HTR-8/SVneo (cell line): ENCODE measurements around the gene IRGC.
"Not testable (repeated sequence)": the region's sequence is repeated elsewhere in the genome, so short reads cannot be mapped to it uniquely, and the experiment has no call there.

Experiments
- DNase-seq: peaks from one replicate; pipeline ENCODE4 v3.0.0; 2011; ENCODE audit warnings: low spot score, mixed read lengths; ENCODE audit not compliant: insufficient read length
- FAIRE-seq: peaks from 2 replicates; lab custom pipeline; 2011; peaks lifted over from hg19 to GRCh38; lab: Jason Lieb, UNC

The IRGC gene

GRCh38 chr19:43749898-43750297 is 34.0 kb downstream of the IRGC start:
- FAIRE-seq (no peak), DNase-seq (no peak)

DNA sequence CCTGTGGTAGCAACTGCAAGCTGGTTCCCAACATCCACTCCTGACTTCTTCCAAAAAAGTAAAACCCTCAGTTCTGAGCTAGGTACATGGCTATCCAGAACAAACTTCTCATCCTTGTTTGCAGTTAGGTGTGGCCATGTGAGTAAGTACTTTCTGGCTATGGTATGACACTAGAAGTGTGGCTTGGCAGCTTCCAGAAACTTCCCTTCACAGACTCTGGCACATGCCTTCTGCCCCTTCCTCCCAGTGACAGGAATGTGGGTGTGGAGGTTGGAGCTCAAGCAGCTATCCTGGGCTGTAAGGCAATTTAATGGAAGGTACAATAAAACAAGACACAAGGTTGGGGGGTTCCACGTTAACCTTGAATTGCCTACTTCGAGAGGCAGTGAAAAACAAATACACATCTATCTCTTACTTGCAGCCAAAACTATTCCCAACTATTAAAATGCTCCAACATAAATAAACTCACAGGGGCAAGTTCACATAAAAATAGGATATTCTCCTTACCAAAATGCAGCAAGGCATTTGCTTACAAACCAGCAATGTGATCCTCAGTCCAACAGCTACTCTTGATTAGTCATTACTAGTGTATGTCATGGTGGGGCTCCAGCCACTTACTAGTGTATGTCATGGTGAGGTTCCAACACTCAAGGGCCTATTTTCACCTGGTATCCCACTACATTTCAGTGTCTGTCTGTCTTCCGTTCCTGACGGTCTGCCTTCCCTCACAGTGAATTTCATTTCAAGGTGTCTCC is 35.8 kb downstream of the IRGC start:
- DNase-seq (no peak), FAIRE-seq (peak; percentile 31)

- no peak for DNase-seq
- FAIRE-seq = no peak
Observed at GRCh38 chr19:43752287-43752875, 36.5 kb downstream of the IRGC start.

DNA sequence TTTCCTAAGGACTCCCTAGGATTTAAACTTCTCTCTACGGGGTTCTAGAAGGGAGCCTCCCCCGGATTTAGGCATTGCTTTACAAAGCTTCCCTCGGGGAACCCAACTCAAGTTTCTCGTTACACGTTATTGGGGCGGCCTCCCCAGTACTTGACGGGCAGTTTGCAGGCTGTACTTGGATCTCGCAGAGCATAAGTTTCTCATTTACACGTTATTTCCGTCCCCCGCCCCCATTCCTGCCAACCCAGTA is 38.3 kb downstream of the IRGC start:
- no peak for DNase-seq
- no peak for FAIRE-seq

- DNase-seq (peak; percentile 96), FAIRE-seq (peak; percentile 89)
Observed at GRCh38 chr19:43754503-43755255, 38.8 kb downstream of the IRGC start, which contains the start of gene SMG9. Gene SMG9, minus strand, starts transcription at chr19:43754962. Its CDS starts 4,221 bp downstream, at chr19:43750741.

DNA sequence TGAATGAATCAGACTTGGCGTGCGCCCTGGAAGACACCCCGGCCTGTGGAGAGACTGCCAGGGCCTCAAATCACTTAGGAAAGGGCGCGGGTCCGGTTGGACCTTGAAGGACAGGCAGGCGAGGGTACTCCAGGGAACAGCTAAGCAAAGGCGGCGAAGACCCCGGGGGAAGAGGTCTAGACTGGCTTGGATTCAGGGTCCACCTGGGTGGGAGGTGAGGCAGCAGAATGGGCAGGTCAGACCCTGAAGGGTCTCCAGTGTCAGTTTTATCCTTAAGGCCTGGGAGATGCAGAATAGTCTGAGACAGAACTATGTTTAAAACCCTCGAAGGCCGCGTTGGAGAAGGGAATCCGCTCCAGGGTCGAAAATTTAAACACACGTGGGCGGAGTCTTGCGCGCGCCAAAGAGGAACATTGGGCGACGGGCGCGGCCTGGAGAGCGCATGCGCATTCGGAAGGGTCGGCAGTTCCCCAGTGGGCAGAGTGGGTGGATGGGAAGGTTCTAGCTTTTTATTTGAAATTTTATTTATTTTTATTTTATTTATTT is 39.5 kb downstream of the IRGC start:
- FAIRE-seq = no peak
- no peak for DNase-seq

DNA sequence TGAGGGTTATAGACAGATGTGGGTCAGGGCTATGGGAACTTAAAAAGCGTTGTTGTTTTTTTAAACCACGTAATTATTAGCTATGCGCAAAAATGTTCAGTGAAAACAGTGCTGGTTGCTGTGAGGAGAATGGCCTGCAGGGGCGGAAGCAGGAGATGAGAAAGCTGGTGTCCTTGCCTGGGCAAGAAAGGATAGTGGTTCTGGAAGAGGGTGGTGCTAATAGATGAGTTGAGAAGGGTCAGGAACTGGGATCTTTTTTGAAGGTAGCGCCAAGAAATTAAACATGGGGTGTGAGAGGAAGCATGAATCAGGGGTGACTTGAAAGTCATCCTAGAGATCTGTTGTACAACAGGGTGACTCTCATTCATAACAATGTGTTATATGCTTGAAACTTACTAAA is 43.6 kb downstream of the IRGC start:
- peak; percentile 69 for DNase-seq

GRCh38 chr19:43760941-43761340 is 45.1 kb downstream of the IRGC start:
- DNase-seq (no peak), FAIRE-seq (no peak)

More for the DNA sequence above, 43.6 kb downstream of the IRGC start:
- no peak for FAIRE-seq

DNA sequence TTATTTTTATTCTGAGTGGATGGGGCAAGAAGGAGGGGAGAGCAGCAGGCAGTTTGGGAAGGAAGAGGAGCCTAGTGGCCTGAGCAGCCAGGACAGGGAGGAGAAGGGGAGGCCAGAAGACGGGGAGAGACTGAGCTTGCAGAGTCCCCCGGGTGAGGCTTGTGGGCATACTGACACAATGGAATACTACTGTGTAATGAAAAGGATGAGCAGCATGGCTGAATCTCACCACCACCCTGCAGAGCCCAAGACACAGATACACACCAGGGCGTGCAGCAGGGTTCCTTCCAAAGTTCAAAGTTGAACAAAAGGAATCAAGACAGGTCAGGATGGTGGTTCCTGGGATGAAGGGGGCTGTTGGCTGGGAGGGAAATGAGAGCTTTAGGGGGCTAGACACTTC is 46.9 kb downstream of the IRGC start:
- DNase-seq = no peak
- no peak for FAIRE-seq

GRCh38 chr19:43763473-43763939 is 47.6 kb downstream of the IRGC start:
- no peak for DNase-seq
- FAIRE-seq = no peak

DNA sequence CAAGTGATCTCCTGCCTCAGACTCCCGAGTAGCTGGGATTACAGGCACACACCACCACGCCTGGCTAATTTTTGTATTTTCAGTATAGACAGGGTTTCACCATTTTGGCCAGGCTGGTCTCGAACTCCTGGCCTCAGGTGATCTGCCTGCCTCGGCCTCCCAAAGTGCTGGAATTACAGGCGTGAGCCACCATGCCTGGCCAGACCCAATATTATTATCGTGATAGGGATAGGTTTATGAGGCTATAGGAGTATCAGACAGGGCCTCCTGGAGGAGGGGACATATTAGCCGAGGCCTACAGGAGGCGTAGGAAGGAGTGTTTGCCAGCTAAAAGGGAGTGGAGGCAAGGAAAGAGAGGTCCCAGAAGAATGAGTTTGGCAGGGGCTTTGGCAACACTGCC is 48.8 kb downstream of the IRGC start:
- FAIRE-seq, DNase-seq: not testable (repeated sequence)

DNA sequence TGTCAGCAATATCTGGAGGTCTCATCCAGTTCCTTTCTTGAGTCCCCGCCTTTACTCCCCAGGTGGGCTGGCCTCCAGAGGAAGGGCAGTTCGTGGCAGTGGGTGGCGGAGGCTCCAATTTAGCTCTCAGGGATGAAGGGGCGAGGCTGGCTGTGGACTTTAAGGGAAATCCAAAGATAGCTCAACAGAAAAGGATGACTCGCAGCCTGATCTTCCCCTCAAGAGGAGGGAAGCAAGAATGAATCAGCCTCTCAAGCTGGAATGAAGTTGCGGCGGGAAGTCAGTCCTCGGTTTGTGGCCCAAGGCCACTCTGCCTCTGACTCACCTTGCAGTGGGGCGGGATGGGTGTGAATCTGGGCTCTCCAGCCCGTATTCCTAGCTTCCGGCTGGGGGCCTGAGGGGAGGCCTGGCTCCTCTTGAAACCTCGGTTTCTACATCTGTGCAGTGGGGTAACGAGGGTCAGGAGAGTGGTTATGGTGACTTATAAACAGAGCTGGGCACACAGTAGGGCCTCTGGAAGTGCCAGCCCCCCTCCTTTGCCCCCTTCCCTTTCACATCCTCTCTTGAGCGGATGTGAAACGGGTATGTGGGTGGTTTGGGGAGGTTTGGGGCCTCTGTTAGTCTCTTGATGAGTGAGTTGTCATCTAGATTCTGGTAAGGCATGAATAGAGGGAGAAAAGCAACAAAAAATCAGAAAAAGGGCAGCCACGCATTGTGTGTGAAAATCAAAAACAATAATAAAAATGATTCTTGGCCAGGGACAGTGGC is 49.4 kb downstream of the IRGC start:
- FAIRE-seq = peak; percentile 88

GRCh38 chr19:43766755-43767043 is 50.8 kb downstream of the IRGC start:
- FAIRE-seq (no peak), DNase-seq (no peak)

More for the DNA sequence above, 49.4 kb downstream of the IRGC start:
- peak; percentile 89 for DNase-seq

DNA sequence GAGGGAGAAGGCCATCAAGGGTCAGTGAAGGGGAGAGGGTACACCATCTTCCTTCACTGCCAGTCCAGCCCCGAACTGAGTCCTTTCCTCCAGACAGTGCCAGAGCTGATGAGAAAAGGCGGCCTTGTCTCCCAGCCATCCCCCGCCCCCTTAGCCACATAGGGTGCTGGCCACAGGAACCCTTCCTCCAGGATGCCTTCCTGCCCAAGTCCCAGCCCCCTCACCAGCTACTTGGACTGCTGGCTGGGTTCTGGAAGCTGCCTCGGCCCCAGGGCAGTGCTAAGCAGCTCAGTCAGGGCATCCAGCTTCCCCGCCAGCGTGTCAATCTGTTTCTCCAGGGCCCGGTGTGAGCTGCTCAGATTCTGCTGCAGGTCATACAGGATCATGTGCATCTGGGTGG is 51.4 kb downstream of the IRGC start:
- FAIRE-seq (no peak), DNase-seq (no peak)

DNA sequence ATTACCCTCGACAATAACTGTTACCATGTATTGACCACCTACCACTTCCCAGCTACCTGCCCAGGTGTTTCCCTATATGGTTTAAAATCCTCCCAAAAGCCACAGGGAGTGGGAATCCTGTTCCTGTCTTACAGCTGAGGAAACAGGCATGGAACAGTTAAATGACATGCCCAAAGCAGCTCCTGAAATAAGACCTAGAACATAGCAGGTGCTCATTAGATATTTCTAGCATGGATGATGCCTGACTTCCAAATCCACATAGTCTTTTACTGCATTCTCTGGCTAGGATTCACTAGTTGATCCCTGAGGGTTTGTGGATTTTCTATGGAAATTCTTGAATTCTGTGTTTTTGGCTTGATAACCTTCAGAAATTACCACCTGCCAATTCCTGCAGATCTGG is 51.9 kb downstream of the IRGC start:
- DNase-seq (no peak), FAIRE-seq (no peak)

- no peak for DNase-seq
- FAIRE-seq = no peak
Observed at GRCh38 chr19:43768273-43769050, 52.6 kb downstream of the IRGC start.

- FAIRE-seq = no peak
Observed at GRCh38 chr19:43769256-43769655, 53.4 kb downstream of the IRGC start.

More at GRCh38 chr19:43769256-43769655, 53.4 kb downstream of the IRGC start:
- DNase-seq = no peak
